Lower leg skin (tissue), 3 donors: Measurements from ENCODE around the gene MESD.

ENCODE experiments used
- POLR2A ChIP-seq, 2 donors: fragments of 450-650 bp; IDR thresholded peaks; one replicate each; pipeline ENCODE4 v1.6.1; 2016 to 2017; ENCODE audit warnings: antibody characterized with exemption in 2 of 2, mild to moderate bottlenecking in 1 of 2, moderate library complexity in 1 of 2
- TF ChIP-seq, protein P1 (sequence below), 3 donors: fragments of 450-650 bp; IDR thresholded peaks; one replicate each; pipeline ENCODE4 v1.5.1; 2016; ENCODE audit warnings: antibody characterized with exemption in 3 of 3, mild to moderate bottlenecking in 3 of 3, moderate library complexity in 2 of 3

DNA sequence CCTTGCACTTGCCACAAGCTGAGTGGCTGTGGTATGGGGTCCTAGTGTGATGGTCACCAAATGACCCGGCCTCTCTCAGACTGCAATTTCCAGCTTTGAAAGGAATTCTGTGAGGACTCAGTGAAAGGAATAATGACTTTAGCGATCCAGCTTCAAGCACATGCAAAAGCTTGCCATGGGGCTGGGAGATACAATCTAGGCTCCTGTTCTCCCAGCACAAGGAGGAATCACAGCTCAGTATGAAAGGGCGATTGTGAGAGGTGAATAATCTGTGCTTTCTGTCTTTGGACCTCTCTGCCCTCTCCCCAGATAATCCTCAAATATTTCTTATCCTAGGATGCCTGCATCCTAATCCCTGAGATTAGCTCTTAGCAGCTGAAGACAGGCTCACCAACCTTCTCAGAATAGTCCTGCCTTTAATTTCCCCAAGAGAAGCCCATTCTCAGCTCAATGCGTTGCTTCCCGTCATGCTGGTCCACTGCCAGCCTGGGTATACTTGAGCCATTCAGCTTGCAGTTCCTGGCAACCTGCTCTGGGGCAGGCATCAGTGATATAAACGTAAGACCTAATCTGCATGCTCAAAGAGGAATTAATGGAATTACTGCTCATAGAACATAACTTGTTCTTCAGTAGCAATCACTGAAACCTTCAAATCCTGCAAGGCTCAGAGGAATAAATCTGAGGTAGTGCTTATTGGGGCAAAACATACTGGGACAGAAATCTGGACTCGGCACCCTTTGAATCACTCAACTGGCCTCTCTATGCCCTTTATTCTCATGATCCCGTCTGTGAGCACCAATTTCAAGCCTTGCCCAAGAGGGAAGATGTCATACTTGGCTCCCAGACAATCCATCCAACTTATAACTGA is 26.2 kb upstream of the MESD start:
- no peak for TF ChIP-seq POLR2A (IDR thresholded peaks at IDR 0.05)
- TF ChIP-seq, protein P1, sequence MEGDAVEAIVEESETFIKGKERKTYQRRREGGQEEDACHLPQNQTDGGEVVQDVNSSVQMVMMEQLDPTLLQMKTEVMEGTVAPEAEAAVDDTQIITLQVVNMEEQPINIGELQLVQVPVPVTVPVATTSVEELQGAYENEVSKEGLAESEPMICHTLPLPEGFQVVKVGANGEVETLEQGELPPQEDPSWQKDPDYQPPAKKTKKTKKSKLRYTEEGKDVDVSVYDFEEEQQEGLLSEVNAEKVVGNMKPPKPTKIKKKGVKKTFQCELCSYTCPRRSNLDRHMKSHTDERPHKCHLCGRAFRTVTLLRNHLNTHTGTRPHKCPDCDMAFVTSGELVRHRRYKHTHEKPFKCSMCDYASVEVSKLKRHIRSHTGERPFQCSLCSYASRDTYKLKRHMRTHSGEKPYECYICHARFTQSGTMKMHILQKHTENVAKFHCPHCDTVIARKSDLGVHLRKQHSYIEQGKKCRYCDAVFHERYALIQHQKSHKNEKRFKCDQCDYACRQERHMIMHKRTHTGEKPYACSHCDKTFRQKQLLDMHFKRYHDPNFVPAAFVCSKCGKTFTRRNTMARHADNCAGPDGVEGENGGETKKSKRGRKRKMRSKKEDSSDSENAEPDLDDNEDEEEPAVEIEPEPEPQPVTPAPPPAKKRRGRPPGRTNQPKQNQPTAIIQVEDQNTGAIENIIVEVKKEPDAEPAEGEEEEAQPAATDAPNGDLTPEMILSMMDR (IDR thresholded peaks at IDR 0.05), result no peak
